ENCODE results near the gene AMOTL1. TPM values are rescaled to one million over a fixed set of nuclear protein-coding genes. Genes with fewer than 3 reads are reported as not detected.

AMOTL1 gene
- total and polyA plus RNA-seq, 2 donors: 48.2 to 79.3 TPM

DNA sequence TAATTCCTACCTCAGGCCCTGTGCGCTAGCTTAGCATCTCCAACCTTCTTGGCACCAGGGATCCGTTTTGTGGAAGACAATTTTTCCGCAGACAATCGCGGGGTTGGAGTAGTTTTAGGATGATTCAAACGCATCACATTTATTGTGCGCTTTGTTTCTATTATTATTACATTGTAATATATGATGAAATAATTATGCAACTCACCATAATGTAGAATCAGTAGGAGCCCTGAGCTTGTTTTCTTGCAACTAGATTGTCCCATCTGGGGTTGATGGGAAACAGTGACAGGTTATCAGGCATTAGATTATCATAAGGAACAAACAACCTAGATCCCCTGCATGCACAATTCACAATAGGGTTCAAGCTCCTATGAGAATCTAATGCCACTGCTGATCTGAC, 52.3 kb downstream of the AMOTL1 start:
- H3K4me1 ChIP-seq (ENCODE audit: insufficient read depth): no peaks in the 10 kb centered on the region
- no peak overlapping the region for H3K27ac ChIP-seq (ENCODE audit: low read depth)
- H3K4me3 ChIP-seq (ENCODE audit: low read depth, low read length): no peak overlapping the region
- H3K36me3 ChIP-seq (ENCODE audit: insufficient read depth): no peaks in the 10 kb centered on the region
- 97% methylated on average over 7 of the region's 7 CpGs for WGBS
- no peak for DNase-seq (ENCODE audit: extremely low spot score)

DNA sequence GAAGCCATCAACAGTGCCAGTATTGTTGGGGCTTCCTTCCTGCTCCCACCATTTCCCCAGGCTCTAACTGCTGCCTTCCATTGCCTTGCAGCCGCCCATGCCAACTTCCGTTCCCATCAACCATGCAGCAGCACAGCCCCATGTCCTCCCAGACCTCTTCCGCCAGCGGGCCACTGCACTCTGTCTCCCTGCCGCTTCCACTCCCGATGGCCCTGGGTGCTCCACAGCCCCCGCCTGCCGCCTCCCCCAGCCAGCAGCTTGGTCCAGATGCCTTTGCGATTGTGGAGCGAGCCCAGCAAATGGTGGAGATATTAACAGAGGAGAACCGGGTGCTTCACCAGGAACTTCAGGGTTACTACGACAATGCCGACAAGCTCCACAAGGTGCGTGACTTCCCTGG, 53.3 kb downstream of the AMOTL1 start:
- Histone ChIP-seq H3K36me3 (ENCODE audit: insufficient read depth) (no peaks in the 10 kb centered on the region), H3K27ac (ENCODE audit: low read depth) (no peak overlapping the region), H3K4me1 (ENCODE audit: insufficient read depth) (no peaks in the 10 kb centered on the region), H3K4me3 (ENCODE audit: low read depth, low read length) (no peak overlapping the region)
- WGBS: 97% methylated on average over 14 of the region's 14 CpGs
- DNase-seq (ENCODE audit: extremely low spot score): no peak

DNA sequence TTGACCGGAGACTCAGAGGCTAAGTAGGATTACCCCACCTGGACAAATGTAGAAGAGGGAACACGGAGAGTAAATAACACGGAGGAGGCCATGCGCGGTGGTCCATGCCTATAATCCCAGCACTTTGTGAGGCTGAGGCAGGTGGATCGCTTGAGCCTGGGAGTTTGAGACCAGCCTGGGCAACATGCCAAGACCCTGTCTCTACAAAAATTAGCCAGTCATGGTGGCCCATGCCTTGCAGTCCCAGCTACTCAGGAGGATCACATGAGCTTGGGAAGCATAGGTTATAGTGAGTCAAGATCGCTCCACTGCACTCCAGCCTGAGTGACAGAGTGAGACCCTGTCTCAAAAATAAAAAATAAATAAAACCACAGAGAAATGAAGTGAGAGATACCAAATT, 53.9 kb downstream of the AMOTL1 start:
- H3K4me1 ChIP-seq (ENCODE audit: insufficient read depth): no peaks in the 10 kb centered on the region
- 93% methylated on average over 7 of the region's 7 CpGs for WGBS
- no peaks in the 10 kb centered on the region for H3K36me3 ChIP-seq (ENCODE audit: insufficient read depth)
- no peak for DNase-seq (ENCODE audit: extremely low spot score)
- H3K27ac ChIP-seq (ENCODE audit: low read depth): no peak overlapping the region
- H3K4me3 ChIP-seq (ENCODE audit: low read depth, low read length): no peak overlapping the region

DNA sequence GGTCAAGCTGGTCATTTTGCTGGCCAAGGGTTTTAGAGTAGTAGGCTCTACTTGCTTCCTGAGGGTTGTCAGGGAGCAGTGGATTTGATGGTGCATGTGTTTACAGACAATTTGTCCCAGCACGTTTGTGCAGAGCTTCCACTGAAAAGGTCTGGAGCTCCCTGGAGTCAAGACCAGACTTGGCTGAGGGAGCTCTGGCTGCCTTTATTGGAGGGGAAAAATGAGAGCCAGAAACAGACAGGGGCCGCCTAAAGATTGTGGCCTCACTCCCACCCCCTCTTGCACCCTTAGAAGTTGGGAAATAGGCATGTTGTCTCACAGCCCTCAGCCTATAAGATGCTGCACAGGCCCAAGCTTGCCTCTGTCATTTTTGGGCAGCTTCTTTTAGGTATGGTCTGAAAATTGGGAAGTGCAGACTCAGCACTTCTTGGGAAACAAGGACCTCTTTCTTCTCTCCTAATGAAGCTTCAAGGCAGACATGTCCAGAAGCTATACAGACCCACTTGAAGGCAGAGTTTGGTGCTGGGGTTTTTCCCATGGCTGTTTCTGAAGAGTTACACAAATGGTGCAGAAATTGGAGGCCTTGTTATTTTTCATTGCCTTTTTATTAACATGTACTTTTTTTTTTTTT, 55.1 kb downstream of the AMOTL1 start:
- Histone ChIP-seq H3K4me3 (ENCODE audit: low read depth, low read length) (no peak overlapping the region), H3K27ac (ENCODE audit: low read depth) (no peak overlapping the region), H3K4me1 (ENCODE audit: insufficient read depth) (no peaks in the 10 kb centered on the region), H3K36me3 (ENCODE audit: insufficient read depth) (no peaks in the 10 kb centered on the region)
- no peak for DNase-seq (ENCODE audit: extremely low spot score)
- 50% methylated on average over 2 of the region's 2 CpGs for WGBS

DNA sequence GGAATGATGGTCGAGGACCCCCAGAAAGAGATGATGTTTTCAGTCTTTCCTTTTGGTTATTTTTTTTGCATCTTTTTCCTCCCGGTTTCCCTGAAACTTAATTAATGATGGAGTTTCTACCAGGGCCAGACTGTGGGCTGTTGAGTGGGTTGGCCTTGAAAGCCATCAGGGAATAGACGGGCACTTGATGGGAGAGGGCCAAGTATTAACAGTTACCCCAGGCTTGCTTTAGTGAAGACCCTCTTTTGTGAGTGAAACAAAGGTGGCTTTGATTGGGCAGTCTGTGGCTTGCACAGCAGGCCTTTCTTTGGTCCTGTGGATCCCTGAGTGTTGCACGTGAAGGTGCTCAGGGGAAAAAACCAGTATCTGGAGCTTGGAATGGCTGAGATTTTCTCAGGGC, 56.9 kb downstream of the AMOTL1 start:
- no peak for DNase-seq (ENCODE audit: extremely low spot score)
- H3K27ac ChIP-seq (ENCODE audit: low read depth): no peak overlapping the region
- WGBS: 73% methylated on average over 4 of the region's 4 CpGs
- H3K4me1 ChIP-seq (ENCODE audit: insufficient read depth): no peaks in the 10 kb centered on the region
- H3K36me3 ChIP-seq (ENCODE audit: insufficient read depth): peaks cover 3% of the 10 kb centered on the region
- H3K4me3 ChIP-seq (ENCODE audit: low read depth, low read length): no peak overlapping the region

DNA sequence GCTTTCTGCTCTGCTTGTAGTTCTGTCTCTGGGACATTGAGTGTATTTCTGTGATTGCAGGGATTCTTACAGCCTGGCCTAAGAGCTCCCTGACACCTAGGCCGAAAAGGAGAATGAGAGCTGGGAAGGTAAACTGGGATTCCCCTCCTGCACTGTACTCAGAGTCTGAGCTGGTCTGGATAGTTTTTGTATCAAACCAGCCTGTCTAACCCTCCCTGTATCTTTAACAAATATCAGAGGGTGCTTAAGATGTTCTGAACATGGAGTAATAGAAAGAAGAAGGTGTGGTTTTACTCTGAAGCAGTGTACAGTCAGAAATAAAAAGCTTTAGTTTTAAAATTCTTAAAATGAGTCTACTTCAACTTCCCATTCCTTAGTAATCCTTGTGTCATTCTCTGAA, 57.3 kb downstream of the AMOTL1 start:
- no peak for DNase-seq (ENCODE audit: extremely low spot score)
- Histone ChIP-seq H3K36me3 (ENCODE audit: insufficient read depth) (peaks cover 3% of the 10 kb centered on the region), H3K27ac (ENCODE audit: low read depth) (no peak overlapping the region), H3K4me3 (ENCODE audit: low read depth, low read length) (no peak overlapping the region), H3K4me1 (ENCODE audit: insufficient read depth) (no peaks in the 10 kb centered on the region)
- WGBS: 79% methylated on average over 1 of the region's 1 CpG

DNA sequence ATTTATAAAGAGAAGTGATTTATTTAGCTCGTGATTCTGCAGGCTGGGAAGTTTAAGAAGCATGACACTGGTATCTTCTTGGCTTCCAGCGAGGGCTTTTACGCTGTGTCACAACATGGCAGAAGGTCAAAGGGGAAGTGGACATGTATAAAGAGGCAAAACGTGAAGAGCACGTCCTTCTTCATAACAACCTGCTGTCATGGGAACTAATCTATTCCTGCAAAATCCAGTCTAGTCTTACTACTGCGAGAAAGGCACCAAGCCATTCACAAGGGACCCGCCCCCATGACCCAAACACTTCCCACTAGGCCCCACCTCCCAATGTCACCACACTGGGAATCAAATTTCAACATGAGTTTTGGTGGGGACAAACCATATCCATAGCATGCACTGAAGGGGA, 58.3 kb downstream of the AMOTL1 start:
- Histone ChIP-seq H3K27ac (ENCODE audit: low read depth) (no peak overlapping the region), H3K4me1 (ENCODE audit: insufficient read depth) (no peaks in the 10 kb centered on the region)
- 80% methylated on average over 7 of the region's 7 CpGs for WGBS

DNA sequence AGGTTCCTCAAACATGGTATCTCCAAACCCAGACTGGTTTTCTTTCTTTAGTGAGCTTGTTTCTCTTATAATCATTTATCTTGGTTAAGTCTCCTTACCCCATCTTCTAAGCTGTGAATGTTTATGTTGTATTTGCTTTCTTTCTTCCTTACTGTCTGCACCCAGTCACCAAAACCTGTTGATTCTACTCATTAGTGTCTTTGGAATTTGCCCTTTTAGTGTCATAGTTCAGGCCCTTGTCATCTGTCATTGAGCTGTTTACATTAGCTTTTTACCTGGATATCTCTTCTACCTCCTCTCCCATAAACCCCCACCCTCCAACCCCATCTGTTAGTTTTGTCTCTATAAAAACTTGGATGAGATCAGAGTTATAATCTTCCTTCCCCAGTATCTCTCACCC, 59.9 kb downstream of the AMOTL1 start:
- H3K4me1 ChIP-seq (ENCODE audit: insufficient read depth): no peaks in the 10 kb centered on the region
- H3K4me3 ChIP-seq (ENCODE audit: low read depth, low read length): no peak overlapping the region
- no peak overlapping the region for H3K27ac ChIP-seq (ENCODE audit: low read depth)
- no peak for DNase-seq (ENCODE audit: extremely low spot score)
- peaks cover 5% of the 10 kb centered on the region for H3K36me3 ChIP-seq (ENCODE audit: insufficient read depth)

More for the DNA sequence above, 58.3 kb downstream of the AMOTL1 start:
- Histone ChIP-seq H3K36me3 (ENCODE audit: insufficient read depth) (peaks cover 3% of the 10 kb centered on the region), H3K4me3 (ENCODE audit: low read depth, low read length) (no peak overlapping the region)
- no peak for DNase-seq (ENCODE audit: extremely low spot score)

DNA sequence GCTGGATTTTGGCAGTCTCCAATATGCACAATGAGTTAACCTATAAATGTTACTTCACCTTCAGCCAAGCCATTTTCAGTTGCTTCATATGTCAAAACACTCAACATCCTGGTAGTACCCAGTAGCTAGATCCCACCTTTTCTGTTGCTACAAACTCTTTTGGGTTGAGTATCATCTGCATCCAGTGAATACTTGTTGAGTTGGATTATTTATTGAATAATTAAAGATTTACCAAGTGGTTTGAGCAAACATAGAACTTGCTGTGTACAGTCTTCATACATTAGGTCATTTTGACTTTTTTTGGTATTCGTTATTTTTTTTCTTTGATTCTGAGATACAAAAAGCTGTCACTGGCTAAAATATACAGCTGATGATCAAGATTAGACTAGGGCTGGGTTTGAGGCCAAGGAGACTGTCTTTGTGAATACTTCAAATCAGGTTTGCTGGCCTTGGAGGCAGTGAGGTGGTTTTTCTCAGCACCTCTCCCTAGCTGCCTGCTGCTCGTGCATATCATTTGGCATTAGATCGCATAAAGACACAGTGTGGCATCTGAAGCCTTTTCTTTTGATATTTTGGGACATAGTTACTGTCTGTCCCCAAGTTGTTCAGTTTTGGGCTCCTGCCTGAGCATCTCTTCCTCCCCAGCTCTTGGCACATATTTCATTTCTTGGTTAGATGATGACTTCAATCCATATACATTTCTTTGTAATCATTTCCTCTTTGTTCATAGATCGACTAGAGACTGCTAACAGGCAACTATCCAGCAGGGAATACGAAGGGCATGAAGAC, 62.8 kb downstream of the AMOTL1 start:
- no peak overlapping the region for H3K4me3 ChIP-seq (ENCODE audit: low read depth, low read length)
- no peak for DNase-seq (ENCODE audit: extremely low spot score)
- WGBS: 73% methylated on average over 5 of the region's 5 CpGs
- no peaks in the 10 kb centered on the region for H3K4me1 ChIP-seq (ENCODE audit: insufficient read depth)
- H3K36me3 ChIP-seq (ENCODE audit: insufficient read depth): peaks cover 5% of the 10 kb centered on the region
- H3K27ac ChIP-seq (ENCODE audit: low read depth): no peak overlapping the region

DNA sequence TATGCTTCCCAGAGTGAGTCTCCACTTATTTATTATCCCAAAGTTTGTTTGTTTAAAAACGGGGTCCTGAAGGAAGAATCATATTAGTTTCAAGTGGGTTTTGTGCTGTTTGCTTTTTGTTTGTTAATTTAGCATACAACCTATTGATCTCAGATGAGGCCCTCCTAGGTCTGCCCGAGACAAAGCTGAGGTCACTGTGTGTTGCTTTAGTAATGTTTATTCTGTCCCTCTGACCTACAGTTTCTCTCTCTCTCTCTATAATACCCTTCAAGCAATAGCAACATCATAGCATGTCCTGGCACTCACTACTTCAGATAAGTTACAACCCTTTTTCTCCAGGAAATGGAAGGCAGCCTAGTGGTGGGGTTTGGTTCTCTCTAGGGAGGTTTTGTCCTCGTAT, 63.4 kb downstream of the AMOTL1 start:
- DNase-seq (ENCODE audit: extremely low spot score): no peak
- Histone ChIP-seq H3K4me1 (ENCODE audit: insufficient read depth) (no peaks in the 10 kb centered on the region), H3K27ac (ENCODE audit: low read depth) (no peak overlapping the region), H3K36me3 (ENCODE audit: insufficient read depth) (peaks cover 9% of the 10 kb centered on the region), H3K4me3 (ENCODE audit: low read depth, low read length) (no peak overlapping the region)
- 73% methylated on average over 3 of the region's 3 CpGs for WGBS

DNA sequence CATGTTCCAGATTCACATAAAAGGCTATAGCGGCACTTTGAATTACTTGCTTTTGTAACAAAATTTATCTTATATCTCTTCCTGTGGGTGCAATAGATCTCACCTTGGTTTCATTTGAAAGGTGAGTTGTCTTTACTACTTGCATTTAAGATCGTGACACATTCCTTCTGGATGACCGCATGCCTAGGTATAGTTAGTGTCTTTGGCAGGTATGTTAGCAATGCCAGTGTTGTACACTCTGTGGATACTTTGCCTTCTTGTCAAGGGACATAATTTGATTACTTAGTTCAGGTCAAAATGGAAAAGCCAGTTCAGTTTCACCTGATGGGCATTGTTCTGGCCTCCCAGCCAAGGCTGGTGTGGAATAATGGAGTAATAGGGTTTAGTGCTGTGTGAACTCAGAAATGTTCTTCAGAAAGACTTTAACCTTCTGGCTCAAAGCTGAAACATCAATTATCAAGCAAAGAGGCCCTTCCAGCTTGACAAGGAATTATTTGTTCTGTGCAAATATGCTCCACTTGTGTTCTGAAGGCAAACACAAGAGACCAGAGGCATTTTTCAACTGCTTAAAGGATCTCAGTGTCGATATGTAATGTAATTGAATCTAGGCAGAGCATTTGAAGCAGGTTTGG, 64.6 kb downstream of the AMOTL1 start:
- DNase-seq (ENCODE audit: extremely low spot score): no peak
- H3K27ac ChIP-seq (ENCODE audit: low read depth): no peak overlapping the region
- WGBS: 92% methylated on average over 4 of the region's 4 CpGs
- peaks cover 9% of the 10 kb centered on the region for H3K36me3 ChIP-seq (ENCODE audit: insufficient read depth)
- H3K4me1 ChIP-seq (ENCODE audit: insufficient read depth): no peaks in the 10 kb centered on the region
- H3K4me3 ChIP-seq (ENCODE audit: low read depth, low read length): no peak overlapping the region

DNA sequence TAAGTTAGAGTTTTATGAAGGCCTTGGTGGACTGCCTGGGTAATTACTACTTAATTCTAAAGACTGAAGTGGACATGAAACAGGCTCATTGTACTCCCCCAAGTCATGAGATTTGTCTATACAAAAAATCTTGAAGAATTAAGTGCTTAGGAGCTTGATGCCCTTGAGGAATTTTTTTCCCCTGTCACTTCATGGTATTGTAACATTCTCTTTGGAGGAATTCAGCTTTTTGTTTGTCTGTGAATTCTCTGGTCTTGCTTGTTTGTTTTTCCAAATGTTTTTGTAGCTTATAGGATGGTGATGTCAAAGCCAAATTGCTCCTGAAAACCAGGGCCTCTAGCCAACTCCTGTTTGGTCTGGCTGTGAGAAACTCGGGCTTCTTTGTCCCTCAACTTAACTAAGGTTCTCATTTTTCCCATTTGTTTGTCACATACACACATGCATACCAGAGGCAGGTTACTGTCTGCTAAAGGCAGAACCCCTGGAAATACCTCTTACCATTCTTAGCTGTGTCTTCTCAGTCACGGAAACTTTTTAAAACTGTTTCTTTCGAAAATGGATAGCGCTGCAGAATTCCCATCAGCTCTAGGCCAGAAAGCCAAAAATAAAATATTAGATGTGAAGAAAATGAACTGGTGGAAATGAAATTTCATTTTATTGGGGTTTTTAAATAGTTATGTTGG, 66.9 kb downstream of the AMOTL1 start:
- Histone ChIP-seq H3K4me3 (ENCODE audit: low read depth, low read length) (no peak overlapping the region), H3K4me1 (ENCODE audit: insufficient read depth) (no peaks in the 10 kb centered on the region), H3K36me3 (ENCODE audit: insufficient read depth) (peaks cover 6% of the 10 kb centered on the region), H3K27ac (ENCODE audit: low read depth) (no peak overlapping the region)
- DNase-seq (ENCODE audit: extremely low spot score): no peak
- WGBS: 50% methylated on average over 4 of the region's 4 CpGs

DNA sequence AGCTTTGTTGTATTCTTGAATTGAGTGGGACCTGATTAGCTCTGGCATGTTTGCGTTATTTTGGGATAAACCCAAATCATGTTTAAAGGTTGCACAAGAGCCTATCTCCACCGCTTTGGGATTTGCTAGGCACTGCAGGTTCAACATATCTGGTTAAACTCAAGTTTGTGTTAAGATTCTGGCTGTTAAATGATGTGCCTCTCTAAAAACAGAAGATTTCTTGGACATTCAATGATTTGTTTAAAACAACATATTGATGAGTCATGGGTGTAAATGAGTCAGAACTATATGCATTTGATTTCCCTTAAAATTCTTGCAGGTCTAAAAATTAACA, 67.4 kb downstream of the AMOTL1 start:
- Histone ChIP-seq H3K27ac (ENCODE audit: low read depth) (no peak overlapping the region), H3K4me3 (ENCODE audit: low read depth, low read length) (no peak overlapping the region), H3K4me1 (ENCODE audit: insufficient read depth) (no peaks in the 10 kb centered on the region), H3K36me3 (ENCODE audit: insufficient read depth) (peaks cover 6% of the 10 kb centered on the region)
- DNase-seq (ENCODE audit: extremely low spot score): no peak
- WGBS: 55% methylated on average over 2 of the region's 2 CpGs

DNA sequence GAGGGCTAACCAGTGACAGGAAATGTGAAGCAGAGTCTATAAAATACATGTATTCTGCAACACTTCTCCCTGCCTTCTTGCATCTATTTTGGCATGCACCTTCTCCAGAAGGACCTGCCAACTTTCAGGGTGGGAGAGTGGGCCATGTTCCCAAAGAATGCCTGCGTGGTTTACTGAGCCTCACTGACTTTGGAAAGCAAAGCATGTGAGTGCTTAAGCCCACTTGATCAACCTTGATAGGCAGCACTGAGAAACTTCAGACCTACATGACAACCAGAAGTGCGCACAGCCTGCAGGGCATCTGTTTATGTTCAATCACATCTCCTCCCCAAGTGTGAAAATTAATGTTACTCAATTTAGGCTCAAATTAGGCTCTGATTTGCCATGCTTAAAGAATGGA, 69.2 kb downstream of the AMOTL1 start:
- H3K36me3 ChIP-seq (ENCODE audit: insufficient read depth): peaks cover 3% of the 10 kb centered on the region
- H3K4me1 ChIP-seq (ENCODE audit: insufficient read depth): no peaks in the 10 kb centered on the region
- 53% methylated on average over 2 of the region's 2 CpGs for WGBS
- H3K27ac ChIP-seq (ENCODE audit: low read depth): no peak overlapping the region
- DNase-seq (ENCODE audit: extremely low spot score): no peak
- no peak overlapping the region for H3K4me3 ChIP-seq (ENCODE audit: low read depth, low read length)
